K562 (cell line): ENCODE data around the gene FBXO36. TPM values are rescaled to one million over a fixed set of nuclear protein-coding genes. Genes with fewer than 3 reads are reported as not detected.

ENCODE experiments used
- DIDO1 ChIP-seq: fragments of 450-650 bp; IDR thresholded peaks from 2 replicates; pipeline ENCODE4 v1.6.1; 2016; ENCODE audit warnings: low read depth, missing biosample characterization, missing genetic modification characterization
- NFIC ChIP-seq: fragments of 450-650 bp; IDR thresholded peaks from 2 replicates; pipeline ENCODE4 v1.6.1; 2017; ENCODE audit warnings: mild to moderate bottlenecking, inconsistent platforms
- PHF8 ChIP-seq: fragments of 200-600 bp; sonication (generic); IDR thresholded peaks from 2 replicates; pipeline ENCODE4 v1.6.1; 2012; ENCODE audit warnings: mixed run types, mild to moderate bottlenecking, inconsistent platforms, low read length, moderate library complexity, borderline replicate concordance
- ZNF586 ChIP-seq: fragments of 450-650 bp; formaldehyde crosslinking; conservative IDR thresholded peaks from 2 replicates; pipeline ENCODE4 v1.4.0; 2020; ENCODE audit warnings: mild to moderate bottlenecking, moderate library complexity
- polyA plus RNA-seq, 8 experiments: library from polyadenylated mRNA; depleted of rRNA in 4 of 8; stranded (reverse) in 5 of 8; unstranded in 3 of 8; fragments of >200 nt; fragmentation: Nextera tagmentation in 2 of 8; fragmentation: Illumina TruSeq in 1 of 8; extraction: Ambion mirVana in 2 of 8; extraction: Trizol in 1 of 8; gene quantifications; 2 replicates each; pipeline versions ENCODE4 v1.2.1 to v1.2.3, GENCODE V29; 2011 to 2014; ENCODE audit warnings: inconsistent platforms in 1 of 8, missing spikeins in 1 of 8
- total RNA-seq, 7 experiments: library from RNA; depleted of rRNA in 6 of 7; stranded (reverse); fragments of >200 nt in 6 of 7; fragmentation: Illumina TruSeq in 2 of 7; extraction: Trizol in 2 of 7; gene quantifications; 2 replicates each; pipeline versions ENCODE4 v1.2.1 to v1.2.3, GENCODE V29; 2011 to 2021; ENCODE audit warnings: low replicate concordance in 1 of 7
- TF ChIP-seq, protein P1 (sequence below): IDR thresholded peaks from 2 replicates; pipeline ENCODE4 v1.6.1; 2011; ENCODE audit warnings: borderline replicate concordance, low read depth, mild to moderate bottlenecking, moderate library complexity, low read length; ENCODE audit not compliant: insufficient read depth, poor library complexity, severe bottlenecking
- TF ChIP-seq, protein P2 (sequence below): sonication (generic); formaldehyde crosslinking; IDR thresholded peaks from 2 replicates; pipeline ENCODE4 v1.8.1; 2023; ENCODE audit warnings: mild to moderate bottlenecking, missing genetic modification reagents

The FBXO36 gene
- total and polyA plus RNA-seq, 9 of the 15 experiments (the other 6 are each of a cell fraction or from before 2014, with no cell fraction given): 0.40 to 0.91 (median 0.58) TPM

DNA sequence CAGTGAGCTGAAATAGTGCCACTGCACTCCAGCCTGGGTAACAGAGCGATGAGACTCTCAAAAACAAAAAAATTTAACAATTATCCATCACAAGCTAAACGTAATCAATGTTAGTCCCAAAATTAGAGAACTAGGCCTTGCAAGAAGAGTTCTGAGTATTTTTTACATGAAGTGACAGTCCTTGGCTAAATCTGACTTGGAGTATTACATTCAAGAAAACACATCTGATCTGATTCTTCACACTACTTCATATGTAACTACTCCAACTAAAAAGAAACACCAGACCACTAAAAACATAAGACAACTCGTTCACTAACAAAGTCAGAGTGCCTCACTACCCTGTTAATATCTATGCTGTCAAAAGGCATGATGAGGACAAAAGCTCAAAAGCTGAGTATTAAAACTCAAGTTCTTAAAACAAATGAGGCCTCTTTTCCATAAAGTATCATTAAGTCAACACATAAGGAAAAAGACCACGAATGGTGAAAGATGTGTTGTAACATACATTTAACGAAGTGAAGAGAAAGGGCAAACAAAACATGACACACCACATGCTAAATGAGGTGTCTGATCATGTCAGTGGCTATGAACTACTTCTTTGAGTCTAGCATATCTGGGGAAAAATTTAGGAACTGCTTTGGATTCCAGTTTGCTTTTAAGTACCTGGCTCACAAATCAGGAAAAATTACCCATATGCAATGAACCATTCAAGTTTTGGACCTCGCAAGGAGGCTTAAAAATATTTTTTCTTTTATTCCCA is 42.9 kb upstream of the FBXO36 start (continued):
- TF ChIP-seq, protein P1, sequence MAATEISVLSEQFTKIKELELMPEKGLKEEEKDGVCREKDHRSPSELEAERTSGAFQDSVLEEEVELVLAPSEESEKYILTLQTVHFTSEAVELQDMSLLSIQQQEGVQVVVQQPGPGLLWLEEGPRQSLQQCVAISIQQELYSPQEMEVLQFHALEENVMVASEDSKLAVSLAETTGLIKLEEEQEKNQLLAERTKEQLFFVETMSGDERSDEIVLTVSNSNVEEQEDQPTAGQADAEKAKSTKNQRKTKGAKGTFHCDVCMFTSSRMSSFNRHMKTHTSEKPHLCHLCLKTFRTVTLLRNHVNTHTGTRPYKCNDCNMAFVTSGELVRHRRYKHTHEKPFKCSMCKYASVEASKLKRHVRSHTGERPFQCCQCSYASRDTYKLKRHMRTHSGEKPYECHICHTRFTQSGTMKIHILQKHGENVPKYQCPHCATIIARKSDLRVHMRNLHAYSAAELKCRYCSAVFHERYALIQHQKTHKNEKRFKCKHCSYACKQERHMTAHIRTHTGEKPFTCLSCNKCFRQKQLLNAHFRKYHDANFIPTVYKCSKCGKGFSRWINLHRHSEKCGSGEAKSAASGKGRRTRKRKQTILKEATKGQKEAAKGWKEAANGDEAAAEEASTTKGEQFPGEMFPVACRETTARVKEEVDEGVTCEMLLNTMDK: no peak
- TF ChIP-seq ZNF586 (no peak), NFIC (no peak), PHF8 (no peak), DIDO1 (tag) (no peak)
- TF ChIP-seq, protein P2, sequence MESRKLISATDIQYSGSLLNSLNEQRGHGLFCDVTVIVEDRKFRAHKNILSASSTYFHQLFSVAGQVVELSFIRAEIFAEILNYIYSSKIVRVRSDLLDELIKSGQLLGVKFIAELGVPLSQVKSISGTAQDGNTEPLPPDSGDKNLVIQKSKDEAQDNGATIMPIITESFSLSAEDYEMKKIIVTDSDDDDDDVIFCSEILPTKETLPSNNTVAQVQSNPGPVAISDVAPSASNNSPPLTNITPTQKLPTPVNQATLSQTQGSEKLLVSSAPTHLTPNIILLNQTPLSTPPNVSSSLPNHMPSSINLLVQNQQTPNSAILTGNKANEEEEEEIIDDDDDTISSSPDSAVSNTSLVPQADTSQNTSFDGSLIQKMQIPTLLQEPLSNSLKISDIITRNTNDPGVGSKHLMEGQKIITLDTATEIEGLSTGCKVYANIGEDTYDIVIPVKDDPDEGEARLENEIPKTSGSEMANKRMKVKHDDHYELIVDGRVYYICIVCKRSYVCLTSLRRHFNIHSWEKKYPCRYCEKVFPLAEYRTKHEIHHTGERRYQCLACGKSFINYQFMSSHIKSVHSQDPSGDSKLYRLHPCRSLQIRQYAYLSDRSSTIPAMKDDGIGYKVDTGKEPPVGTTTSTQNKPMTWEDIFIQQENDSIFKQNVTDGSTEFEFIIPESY (CRISPR knock-in tag): no peak
